Fibroblast of peridontal ligament (primary cell): ENCODE data around the gene VCPKMT.
A peak's percentile ranks its signal among the peaks of the same experiment; 100 is the strongest.

Experiments used
- DNase-seq: peaks from one replicate; pipeline ENCODE4 v3.0.0-alpha.2; 2010; ENCODE audit errors: extremely low read depth

Gene VCPKMT

DNA sequence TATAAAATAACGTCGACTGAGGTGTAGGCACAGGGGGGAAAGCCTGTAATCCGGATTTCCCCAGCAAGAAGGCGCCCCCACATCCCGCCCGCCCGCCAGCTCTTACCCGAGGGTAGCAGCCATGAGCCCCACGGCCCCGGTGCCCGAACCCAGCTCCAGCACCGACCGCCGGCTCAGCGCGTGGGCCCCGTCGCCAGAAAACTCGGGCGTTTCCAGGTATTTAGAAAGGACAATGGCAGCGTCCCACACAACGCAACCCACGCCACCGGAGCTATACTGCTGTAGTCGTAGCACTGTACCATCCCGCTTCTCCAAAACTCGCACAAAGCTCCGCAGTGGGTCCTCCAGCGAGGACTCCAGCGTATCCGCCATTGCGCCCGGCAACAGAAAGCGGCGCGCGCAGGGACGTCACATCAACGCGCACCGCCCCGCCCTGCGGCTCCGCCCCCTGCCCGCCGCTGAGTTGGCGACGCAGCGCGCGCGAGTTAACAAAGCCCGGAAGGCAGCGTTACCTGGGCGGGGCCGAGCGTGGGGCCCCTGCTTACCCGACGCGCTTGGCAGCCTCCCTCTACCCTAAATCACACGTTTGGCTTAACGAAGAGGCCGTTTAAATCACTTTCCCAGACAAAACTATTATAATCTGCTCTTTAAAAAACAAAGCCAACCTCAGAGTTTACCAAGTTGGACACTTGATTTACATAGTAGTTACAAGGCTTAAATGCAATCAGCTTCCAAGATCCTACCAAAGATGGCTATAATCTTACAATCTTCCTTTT, at the start of gene VCPKMT:
TSS of gene VCPKMT (minus strand) at position 392 of the 776 bp plus-strand sequence. CDS start at position 372, 20 bp downstream.
- DNase-seq: peak; percentile 85

DNA sequence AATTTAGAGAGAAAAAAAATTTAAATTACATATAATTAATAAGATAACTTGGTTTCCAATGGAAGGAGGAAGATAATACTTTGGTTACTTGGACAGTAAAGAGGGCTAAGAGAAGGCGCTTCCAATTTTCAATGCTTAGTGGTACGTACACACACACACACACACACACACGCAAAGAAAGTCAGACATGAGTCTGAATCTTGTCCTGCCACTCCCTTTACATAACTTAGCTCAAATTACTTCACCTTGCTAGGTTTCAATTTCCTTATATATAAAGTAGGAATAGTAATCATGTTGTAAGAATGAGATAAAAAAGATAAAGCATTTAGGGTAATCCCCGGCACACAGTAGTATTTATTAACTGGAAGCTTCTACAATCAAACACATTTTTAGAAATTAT, 39.7 kb upstream of the VCPKMT start:
- DNase-seq: no peak

- no peak for DNase-seq
Measured at GRCh38 chr14:50148799-50149198, 32.4 kb upstream of the VCPKMT start.

DNA sequence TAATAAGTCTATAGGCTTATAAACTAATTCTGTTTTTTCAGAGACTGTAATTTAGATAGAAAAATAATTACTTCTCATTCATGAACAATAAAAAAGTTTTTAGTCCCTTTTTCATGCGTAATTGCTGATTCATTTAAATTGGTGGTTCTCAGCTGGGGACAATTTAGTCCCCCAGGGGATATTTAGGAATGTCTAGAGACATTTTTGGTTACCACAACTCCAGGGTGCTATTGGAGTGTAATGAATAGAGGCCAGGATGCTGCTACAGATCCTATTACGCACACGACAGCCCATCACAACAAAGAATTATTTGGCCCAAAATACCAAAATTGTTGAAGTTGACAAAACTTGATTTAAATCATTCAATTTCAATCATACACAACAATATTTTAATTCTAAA, 22.8 kb upstream of the VCPKMT start:
- peak; percentile 38 for DNase-seq

- DNase-seq: no peak
Measured at GRCh38 chr14:50127802-50128201, 11.4 kb upstream of the VCPKMT start.

- DNase-seq: no peak
Measured at GRCh38 chr14:50123062-50123461, 6.7 kb upstream of the VCPKMT start.

DNA sequence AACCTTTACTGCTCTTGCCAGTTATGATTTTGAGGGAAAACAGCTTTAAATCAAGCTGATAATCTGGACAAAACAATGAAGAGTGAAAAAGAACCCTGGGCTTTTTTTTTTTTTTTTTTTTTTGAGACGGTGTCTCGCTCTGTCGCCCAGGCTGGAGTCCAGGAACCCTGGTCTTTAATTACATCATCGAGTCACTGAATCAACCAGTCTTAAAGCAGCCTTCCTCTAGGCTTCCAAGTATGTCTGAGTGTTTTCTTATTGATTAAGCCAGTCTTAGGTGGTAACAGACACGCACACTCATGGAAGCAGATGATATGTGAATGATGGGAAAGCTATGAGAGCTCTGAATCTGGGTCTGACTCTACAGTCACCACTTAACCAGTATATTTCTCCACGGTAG, 5.9 kb upstream of the VCPKMT start:
- DNase-seq: no peak

GRCh38 chr14:50121486-50121885, 5.1 kb upstream of the VCPKMT start:
- DNase-seq: no peak

DNA sequence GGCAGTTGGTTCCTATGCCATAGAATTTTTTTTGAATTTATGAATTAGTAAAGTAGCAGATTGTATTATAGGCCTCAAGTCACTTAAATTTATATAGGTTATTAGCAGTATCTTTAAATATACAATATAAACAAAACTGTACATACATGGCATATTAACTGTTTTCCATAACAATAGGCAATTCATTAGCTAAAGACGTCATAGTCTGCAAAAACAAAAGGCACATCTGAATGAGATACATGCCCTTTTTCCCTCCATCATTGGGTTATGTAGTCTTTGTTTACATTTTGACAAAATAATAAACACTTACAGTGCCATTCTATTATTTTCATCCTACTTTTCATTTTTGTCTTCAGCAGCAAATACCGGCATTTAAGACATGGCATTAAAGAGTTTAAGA, 1.1 kb upstream of the VCPKMT start:
- DNase-seq: no peak

DNA sequence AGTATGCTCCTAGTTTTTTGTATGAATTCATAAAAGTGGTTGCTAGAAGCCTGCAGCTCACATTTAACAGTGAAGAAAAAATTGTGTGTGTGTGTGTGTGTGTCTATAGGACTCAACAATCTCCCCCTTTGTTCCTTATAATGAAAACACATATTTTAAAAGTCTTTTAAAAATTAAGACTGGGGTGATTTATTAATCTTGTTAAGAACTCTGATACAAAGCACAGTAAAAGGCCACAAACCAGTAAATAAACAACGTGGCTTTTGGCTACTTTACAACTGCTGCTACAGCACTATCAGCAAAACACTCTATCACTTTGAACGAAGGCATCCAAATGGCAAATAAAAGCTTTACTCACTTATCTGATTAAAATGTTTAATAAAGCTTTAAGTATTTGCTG, 594 bp upstream of the VCPKMT start:
- no peak for DNase-seq

DNA sequence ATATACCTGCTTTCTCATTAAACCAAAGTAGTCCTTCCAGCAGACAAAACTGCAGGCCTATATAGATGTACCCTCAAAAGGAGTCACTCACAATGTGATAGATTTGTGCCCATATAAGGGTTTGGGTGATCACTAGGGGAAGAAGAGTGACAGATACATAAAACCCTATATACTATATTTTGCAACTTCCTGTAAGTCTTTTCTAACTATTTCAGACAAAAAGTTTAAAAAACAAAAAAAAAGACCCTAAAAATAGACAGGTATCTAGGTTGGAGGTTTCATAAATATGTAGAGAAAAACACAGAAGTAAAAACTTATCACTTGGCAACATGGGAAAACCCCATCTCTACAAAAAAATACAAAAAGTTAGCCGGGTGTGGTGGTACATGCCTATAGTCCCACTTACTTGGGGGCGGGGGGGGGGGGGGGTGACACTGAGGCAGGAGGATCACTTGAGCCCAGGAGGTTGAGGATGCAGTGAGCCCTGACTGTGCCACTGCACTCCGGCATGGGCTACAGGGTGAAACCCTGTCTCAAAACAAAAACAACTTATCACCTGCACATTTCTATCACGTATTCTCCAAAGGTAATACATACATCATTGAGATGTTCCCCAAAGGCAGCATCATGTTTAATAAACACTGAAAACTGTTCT, 2.9 kb downstream of the VCPKMT start:
- DNase-seq: no peak

GRCh38 chr14:50110323-50111037, 5.9 kb downstream of the VCPKMT start:
- DNase-seq: no peak

DNA sequence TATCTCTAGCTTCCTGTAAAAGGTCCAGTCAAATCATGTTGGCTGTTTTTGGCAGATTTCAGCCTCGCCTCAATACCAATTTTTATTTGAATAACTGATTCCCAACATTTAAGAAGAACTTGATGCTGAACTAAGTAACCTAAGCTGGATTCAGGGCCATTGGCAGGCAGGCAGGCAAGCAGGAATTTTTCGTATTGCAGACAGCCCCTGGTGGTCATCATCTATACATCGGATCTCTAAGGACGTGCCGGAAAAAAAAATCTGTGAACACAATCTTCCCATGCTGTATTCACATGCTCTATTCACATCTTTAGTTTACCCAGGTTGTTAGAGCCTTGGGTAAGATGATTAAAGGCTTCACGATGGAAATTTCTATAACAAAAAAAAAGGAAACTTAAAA, 7.0 kb downstream of the VCPKMT start:
- peak; percentile 39 for DNase-seq

- no peak for DNase-seq
Measured at GRCh38 chr14:50107850-50108249, 8.5 kb downstream of the VCPKMT start.

GRCh38 chr14:50106178-50106577, 10.2 kb downstream of the VCPKMT start:
- no peak for DNase-seq

DNA sequence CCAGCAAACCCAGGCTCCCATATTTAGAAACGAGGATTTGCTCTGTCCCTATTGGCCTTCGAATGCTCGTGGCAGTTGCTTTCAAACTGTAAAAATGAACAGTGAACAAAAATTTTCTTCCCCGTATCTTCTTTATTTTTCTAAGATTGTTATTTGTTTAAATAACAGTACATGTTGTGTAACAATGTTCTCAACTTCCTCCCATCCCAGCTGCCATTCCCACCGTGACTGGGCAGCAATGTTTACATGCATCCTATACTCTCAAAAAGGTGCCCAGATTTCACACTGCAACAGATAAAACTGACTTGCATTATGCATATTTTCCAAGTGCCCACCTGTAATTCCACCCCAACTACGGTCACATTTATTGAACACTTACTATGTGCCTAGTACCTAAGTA, 12.8 kb downstream of the VCPKMT start:
- DNase-seq: no peak

DNA sequence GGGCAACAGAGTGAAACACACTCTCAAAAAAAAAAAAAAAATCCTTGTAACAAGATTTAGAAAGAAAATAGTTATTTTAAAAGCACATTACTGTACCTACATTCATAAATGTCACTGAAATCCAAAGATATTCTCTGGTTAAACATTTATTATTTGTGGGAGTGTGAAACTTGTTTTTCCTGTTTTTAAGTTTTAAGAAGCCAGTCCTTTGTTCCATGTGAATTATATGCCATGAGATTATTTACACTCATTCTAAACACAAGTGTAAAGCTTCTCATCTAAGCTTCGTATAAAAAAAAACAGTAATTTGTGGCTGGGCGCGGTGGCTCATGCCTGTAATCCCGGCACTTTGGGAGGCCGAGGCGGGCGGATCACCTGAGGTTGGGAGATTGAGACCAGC, 15.0 kb downstream of the VCPKMT start:
- DNase-seq: no peak

DNA sequence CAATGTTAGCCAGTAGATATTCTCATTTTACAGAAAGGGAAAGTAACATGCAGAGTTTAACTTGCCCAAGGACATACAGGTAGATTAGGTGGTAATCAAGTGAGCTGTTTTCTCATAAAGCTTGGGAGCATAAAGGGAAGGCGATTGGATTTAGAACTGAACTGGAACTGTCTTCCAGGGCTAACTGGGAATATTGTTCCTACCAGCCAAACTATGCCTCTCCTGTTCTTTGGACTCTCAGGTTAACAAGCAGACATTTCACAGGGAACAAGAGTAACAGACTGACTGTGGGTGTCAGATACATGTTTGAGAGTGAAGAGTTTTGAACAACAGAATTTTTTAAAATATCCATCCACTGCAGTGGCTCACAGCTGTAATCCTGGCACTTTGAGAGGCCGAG, 15.6 kb downstream of the VCPKMT start:
- no peak for DNase-seq

- DNase-seq: no peak
Measured at GRCh38 chr14:50099335-50099734, 17.0 kb downstream of the VCPKMT start.

GRCh38 chr14:50095895-50096294, 20.5 kb downstream of the VCPKMT start:
- no peak for DNase-seq

- no peak for DNase-seq
Measured at GRCh38 chr14:50094056-50094755, 22.2 kb downstream of the VCPKMT start.

DNA sequence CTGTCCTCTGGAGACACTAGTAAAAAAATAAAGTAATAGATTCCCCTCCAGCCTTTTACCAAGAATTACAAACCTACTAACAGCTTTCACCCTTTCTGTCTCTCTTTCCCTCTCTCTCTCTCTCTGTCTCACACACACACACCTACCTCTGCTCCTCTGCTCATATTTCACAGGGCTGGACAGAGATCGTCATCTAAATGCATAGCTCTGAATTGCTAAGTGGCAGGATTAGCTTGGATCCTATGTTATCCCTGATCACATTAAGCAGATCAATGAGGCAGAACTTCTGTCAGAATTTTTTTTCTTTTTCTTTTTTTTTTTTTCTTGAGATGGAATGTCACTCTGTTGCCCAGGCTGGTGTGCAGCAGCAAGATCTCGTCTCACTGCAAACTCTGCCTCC, 22.9 kb downstream of the VCPKMT start:
- DNase-seq: no peak
